ENCODE results near the gene CSAG2. TPM values are rescaled to one million over a fixed set of nuclear protein-coding genes. Genes with fewer than 3 reads are reported as not detected.
"Not testable (repeated sequence)": the region's sequence is repeated elsewhere in the genome, so short reads cannot be mapped to it uniquely, and the experiment has no call there.

The CSAG2 gene
- total RNA-seq, 1 experiment from 2014 or later = not detected

GRCh38 chrX:152700390-152700789 lies 8.7 kb downstream of the CSAG2 start:
- H3F3A ChIP-seq (ENCODE audit: insufficient read depth, low read depth); H2AFZ ChIP-seq; BruUV-seq (replicated peaks); H3K9me3 ChIP-seq (ENCODE audit: insufficient read depth, low read depth); H3K9me2 ChIP-seq (ENCODE audit: insufficient read depth); H3K4me1 ChIP-seq (replicated peaks; ENCODE audit: insufficient read depth); H3K36me3 ChIP-seq (ENCODE audit: low read depth); H4K20me1 ChIP-seq (ENCODE audit: insufficient read depth); CTCF ChIA-PET; DNase-seq; H3K27ac ChIP-seq; H3K4me3 ChIP-seq; H3K27me3 ChIP-seq (ENCODE audit: insufficient read depth, low read depth); intact Hi-C loops (cut with micrococcal nuclease; ENCODE audit: unreplicated experiment); POLR2A ChIA-PET (ENCODE audit: unreplicated experiment): not testable (repeated sequence)
- H3K4me2 ChIP-seq = peak overlapping the region; percentile 25; the same call in 1 of the 2 replicates
- peaks cover 18% of the 10 kb centered on the region for H3K79me2 ChIP-seq (ENCODE audit: low read depth)

GRCh38 chrX:152697952-152698931 lies 10.8 kb downstream of the CSAG2 start, which contains the start of gene MAGEA3:
TSS of gene MAGEA3 (plus strand) at chrX:152698794. CDS start at chrX:152700833, 2,039 bp downstream.
- H3K4me2 ChIP-seq = peak within 1 kb of the TSS; percentile 79
- H3K4me3 ChIP-seq = peak within 1 kb of the TSS; percentile 63; the same call in 1 of the 2 replicates
- H3K36me3 ChIP-seq (ENCODE audit: low read depth); intact Hi-C loops (cut with micrococcal nuclease; ENCODE audit: unreplicated experiment); H2AFZ ChIP-seq; POLR2A ChIA-PET (ENCODE audit: unreplicated experiment); BruUV-seq (replicated peaks); H4K20me1 ChIP-seq (ENCODE audit: insufficient read depth); DNase-seq; H3K4me1 ChIP-seq (replicated peaks; ENCODE audit: insufficient read depth); H3F3A ChIP-seq (ENCODE audit: insufficient read depth, low read depth); H3K9me2 ChIP-seq (ENCODE audit: insufficient read depth); H3K27me3 ChIP-seq (ENCODE audit: insufficient read depth, low read depth); CTCF ChIA-PET; H3K27ac ChIP-seq; H3K9me3 ChIP-seq (ENCODE audit: insufficient read depth, low read depth): not testable (repeated sequence)
- peaks cover 18% of the 10 kb centered on the region for H3K79me2 ChIP-seq (ENCODE audit: low read depth)

- H3K27me3 ChIP-seq (ENCODE audit: insufficient read depth, low read depth) = not testable (repeated sequence)
These were observed 28.1 kb downstream of the CSAG2 start for GRCh38 chrX:152681012-152681411.

GRCh38 chrX:152674652-152675051 lies 34.4 kb downstream of the CSAG2 start:
- H3K4me3 ChIP-seq; H3F3A ChIP-seq (ENCODE audit: insufficient read depth, low read depth); H3K4me2 ChIP-seq; H3K36me3 ChIP-seq (ENCODE audit: low read depth); intact Hi-C loops (cut with micrococcal nuclease; ENCODE audit: unreplicated experiment); H2AFZ ChIP-seq; H4K20me1 ChIP-seq (ENCODE audit: insufficient read depth); BruUV-seq (replicated peaks); CTCF ChIA-PET; H3K4me1 ChIP-seq (replicated peaks; ENCODE audit: insufficient read depth); H3K9me2 ChIP-seq (ENCODE audit: insufficient read depth); H3K27me3 ChIP-seq (ENCODE audit: insufficient read depth, low read depth); H3K27ac ChIP-seq; H3K9me3 ChIP-seq (ENCODE audit: insufficient read depth, low read depth); POLR2A ChIA-PET (ENCODE audit: unreplicated experiment): not testable (repeated sequence)
- DNase-seq = peak in 1 of 2 experiments; percentile 9
- H3K79me2 ChIP-seq (ENCODE audit: low read depth) = peaks cover 20% of the 10 kb centered on the region; the same call in 1 of the 2 replicates

More at GRCh38 chrX:152681012-152681411, 28.1 kb downstream of the CSAG2 start:
- H4K20me1 ChIP-seq (ENCODE audit: insufficient read depth); BruUV-seq (replicated peaks); DNase-seq; H3K9me2 ChIP-seq (ENCODE audit: insufficient read depth); H2AFZ ChIP-seq; H3K36me3 ChIP-seq (ENCODE audit: low read depth); H3K4me3 ChIP-seq; H3K9me3 ChIP-seq (ENCODE audit: insufficient read depth, low read depth); H3K27ac ChIP-seq; CTCF ChIA-PET; POLR2A ChIA-PET (ENCODE audit: unreplicated experiment); H3K79me2 ChIP-seq (ENCODE audit: low read depth); intact Hi-C loops (cut with micrococcal nuclease; ENCODE audit: unreplicated experiment); H3K4me2 ChIP-seq; H3K4me1 ChIP-seq (replicated peaks; ENCODE audit: insufficient read depth); H3F3A ChIP-seq (ENCODE audit: insufficient read depth, low read depth): not testable (repeated sequence)

GRCh38 chrX:152674135-152674534 lies 34.9 kb downstream of the CSAG2 start:
- Histone ChIP-seq H2AFZ (no peak overlapping the region), H4K20me1 (ENCODE audit: insufficient read depth) (0 out of 2 replicates have a peak, but pooled peaks cover 5% of the 10 kb centered on the region), H3K4me3 (no peak overlapping the region), H3K9me2 (ENCODE audit: insufficient read depth) (no peaks in the 10 kb centered on the region), H3K27me3 (ENCODE audit: insufficient read depth, low read depth) (no peaks in the 10 kb centered on the region), H3K9me3 (ENCODE audit: insufficient read depth, low read depth) (no peaks in the 10 kb centered on the region), H3K4me1 (replicated peaks; ENCODE audit: insufficient read depth) (no peaks in the 10 kb centered on the region), H3K36me3 (ENCODE audit: low read depth) (no peaks in the 10 kb centered on the region), H3F3A (ENCODE audit: insufficient read depth, low read depth) (no peaks in the 10 kb centered on the region), H3K79me2 (ENCODE audit: low read depth) (peaks cover 20% of the 10 kb centered on the region; the same call in 1 of the 2 replicates), H3K4me2 (no peak overlapping the region), H3K27ac (no peak overlapping the region)
- TF ChIP-seq CTCF (conservative IDR thresholded peaks at IDR 0.05) (no peak), EZH2 (IDR thresholded peaks at IDR 0.05; ENCODE audit: low read depth) (no peak)
- no TSS peak for BruUV-seq (replicated peaks)
- intact Hi-C loops (cut with micrococcal nuclease; ENCODE audit: unreplicated experiment) = no loop called here
- peak in 1 of 2 experiments; percentile 24 for DNase-seq
- ChIA-PET POLR2A (ENCODE audit: unreplicated experiment) (no interaction called here), CTCF (no interaction called here)
